Measurements from ENCODE around the gene ZNF213.
"Not testable (repeated sequence)": the region's sequence is repeated elsewhere in the genome, so short reads cannot be mapped to it uniquely, and the experiment has no call there.

The ZNF213 gene

GRCh38 chr16:3148256-3149192 lies 13.7 kb downstream of the ZNF213 start:
- no peak for DNase-seq (ENCODE audit: low read depth in 2 of 2)

- DNase-seq (ENCODE audit: low read depth in 2 of 2): no peak
Measured at GRCh38 chr16:3149193-3149530, 14.3 kb downstream of the ZNF213 start.

- DNase-seq (ENCODE audit: low read depth in 2 of 2): peak in 1 of 2 donors; percentile 50
Measured at GRCh38 chr16:3149630-3150345, 15.0 kb downstream of the ZNF213 start.

GRCh38 chr16:3150346-3151218 lies 15.8 kb downstream of the ZNF213 start:
- DNase-seq (ENCODE audit: low read depth in 2 of 2): peak; percentile 96

GRCh38 chr16:3152027-3152276 lies 17.1 kb downstream of the ZNF213 start:
- no peak for DNase-seq (ENCODE audit: low read depth in 2 of 2)

- DNase-seq (ENCODE audit: low read depth in 2 of 2): peak; percentile 84 to 86
Measured at GRCh38 chr16:3152277-3152990, 17.6 kb downstream of the ZNF213 start.

GRCh38 chr16:3152991-3153368 lies 18.2 kb downstream of the ZNF213 start:
- no peak for DNase-seq (ENCODE audit: low read depth in 2 of 2)

- DNase-seq (ENCODE audit: low read depth in 2 of 2): no peak
Measured at GRCh38 chr16:3155181-3155580, 20.4 kb downstream of the ZNF213 start.

- no peak for DNase-seq (ENCODE audit: low read depth in 2 of 2)
Measured at GRCh38 chr16:3155972-3156371, 21.1 kb downstream of the ZNF213 start.

GRCh38 chr16:3157229-3158025 lies 22.6 kb downstream of the ZNF213 start:
- DNase-seq (ENCODE audit: low read depth in 2 of 2): peak in 1 of 2 donors; percentile 47

GRCh38 chr16:3158026-3158509 lies 23.2 kb downstream of the ZNF213 start:
- DNase-seq (ENCODE audit: low read depth in 2 of 2): no peak

- DNase-seq (ENCODE audit: low read depth in 2 of 2): peak; percentile 76 to 80
Measured at GRCh38 chr16:3158510-3159314, 23.9 kb downstream of the ZNF213 start.

GRCh38 chr16:3161235-3162018 lies 26.6 kb downstream of the ZNF213 start:
- no peak for DNase-seq (ENCODE audit: low read depth in 2 of 2)

- DNase-seq (ENCODE audit: low read depth in 2 of 2): no peak
Measured at GRCh38 chr16:3164121-3164991, 29.5 kb downstream of the ZNF213 start.

GRCh38 chr16:3165111-3165822 lies 30.4 kb downstream of the ZNF213 start:
- no peak for DNase-seq (ENCODE audit: low read depth in 2 of 2)

- DNase-seq (ENCODE audit: low read depth in 2 of 2): no peak
Measured at GRCh38 chr16:3166505-3166886, 31.7 kb downstream of the ZNF213 start.

- DNase-seq (ENCODE audit: low read depth in 2 of 2): not testable (repeated sequence)
Measured at GRCh38 chr16:3168729-3169128, 33.9 kb downstream of the ZNF213 start.
